Measurements from ENCODE around the gene LRBA.

The LRBA gene

GRCh38 chr4:150888217-150888616 lies 126.9 kb downstream of the LRBA start:
- Histone ChIP-seq H3K9ac (ENCODE audit: low read length) (no peak overlapping the region), H3K36me3 (ENCODE audit: insufficient read depth, low read length) (peaks cover 16% of the 10 kb centered on the region; the same call in 1 of the 2 replicates), H3K4me2 (ENCODE audit: low read length) (no peak overlapping the region), H3K4me3 (ENCODE audit: low read depth, low read length, poor library complexity, severe bottlenecking) (no peak overlapping the region), H2AFZ (ENCODE audit: low read length) (no peak overlapping the region), H3K27me3 (ENCODE audit: insufficient read depth, low read length) (no peaks in the 10 kb centered on the region), H3K79me2 (ENCODE audit: insufficient read depth, low read length) (no peaks in the 10 kb centered on the region), H4K20me1 (ENCODE audit: insufficient read depth, low read length) (no peaks in the 10 kb centered on the region), H3K9me3 (ENCODE audit: low read length) (no peaks in the 10 kb centered on the region), H3K27ac (ENCODE audit: low read depth, low read length, poor library complexity, severe bottlenecking) (no peak overlapping the region), H3F3A (ENCODE audit: insufficient read depth, low read length) (no peaks in the 10 kb centered on the region), H3K9me2 (ENCODE audit: low read depth, low read length) (no peaks in the 10 kb centered on the region), H3K4me1 (ENCODE audit: insufficient read depth, low read length, severe bottlenecking) (peaks cover 6% of the 10 kb centered on the region)
- TF ChIP-seq EZH2 (IDR thresholded peaks at IDR 0.05; ENCODE audit: borderline replicate concordance, low read length) (no peak), CTCF (IDR thresholded peaks at IDR 0.05; ENCODE audit: low read length) (no peak)

- Histone ChIP-seq H3K4me1 (ENCODE audit: insufficient read depth, low read length, severe bottlenecking) (peaks cover 6% of the 10 kb centered on the region), H3K4me2 (ENCODE audit: low read length) (no peak overlapping the region), H4K20me1 (ENCODE audit: insufficient read depth, low read length) (no peaks in the 10 kb centered on the region), H2AFZ (ENCODE audit: low read length) (no peak overlapping the region), H3K9ac (ENCODE audit: low read length) (no peak overlapping the region), H3K27me3 (ENCODE audit: insufficient read depth, low read length) (no peaks in the 10 kb centered on the region), H3K36me3 (ENCODE audit: insufficient read depth, low read length) (peaks cover 9% of the 10 kb centered on the region; the same call in 1 of the 2 replicates), H3K9me3 (ENCODE audit: low read length) (no peaks in the 10 kb centered on the region), H3F3A (ENCODE audit: insufficient read depth, low read length) (no peaks in the 10 kb centered on the region), H3K79me2 (ENCODE audit: insufficient read depth, low read length) (no peaks in the 10 kb centered on the region), H3K4me3 (ENCODE audit: low read depth, low read length, poor library complexity, severe bottlenecking) (no peak overlapping the region), H3K27ac (ENCODE audit: low read depth, low read length, poor library complexity, severe bottlenecking) (no peak overlapping the region), H3K9me2 (ENCODE audit: low read depth, low read length) (no peaks in the 10 kb centered on the region)
- TF ChIP-seq EZH2 (IDR thresholded peaks at IDR 0.05; ENCODE audit: borderline replicate concordance, low read length) (no peak), CTCF (IDR thresholded peaks at IDR 0.05; ENCODE audit: low read length) (no peak)
Measured at GRCh38 chr4:150886597-150886996, 128.5 kb downstream of the LRBA start.

DNA sequence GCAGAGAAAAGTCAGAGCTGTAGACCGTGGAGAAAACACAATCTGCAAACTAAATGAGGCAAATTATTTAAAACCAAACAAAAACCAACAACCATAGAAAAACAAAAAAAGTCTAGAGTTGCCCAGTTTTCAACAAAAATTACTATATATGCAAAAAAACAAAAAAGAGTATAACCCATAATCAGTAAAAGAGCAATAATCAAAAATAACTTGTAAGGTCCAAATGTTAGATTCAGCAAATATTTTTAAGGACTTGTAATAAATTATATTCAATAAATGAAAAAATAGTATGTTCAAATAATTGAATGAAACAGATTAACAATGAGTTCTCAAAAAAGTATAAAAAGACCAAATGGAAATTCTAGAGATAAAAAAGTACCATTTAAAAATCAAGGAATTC lies 130.5 kb downstream of the LRBA start:
- TF ChIP-seq CTCF (IDR thresholded peaks at IDR 0.05; ENCODE audit: low read length) = no peak
- no peak for TF ChIP-seq EZH2 (IDR thresholded peaks at IDR 0.05; ENCODE audit: borderline replicate concordance, low read length)

More for the DNA sequence above, 130.5 kb downstream of the LRBA start:
- Histone ChIP-seq H3K79me2 (ENCODE audit: insufficient read depth, low read length) (no peaks in the 10 kb centered on the region), H3K9me2 (ENCODE audit: low read depth, low read length) (no peaks in the 10 kb centered on the region), H3F3A (ENCODE audit: insufficient read depth, low read length) (no peaks in the 10 kb centered on the region), H4K20me1 (ENCODE audit: insufficient read depth, low read length) (no peaks in the 10 kb centered on the region), H3K4me3 (ENCODE audit: low read depth, low read length, poor library complexity, severe bottlenecking) (no peak overlapping the region), H3K36me3 (ENCODE audit: insufficient read depth, low read length) (peaks cover 17% of the 10 kb centered on the region), H2AFZ (ENCODE audit: low read length) (no peak overlapping the region), H3K4me1 (ENCODE audit: insufficient read depth, low read length, severe bottlenecking) (peaks cover 6% of the 10 kb centered on the region), H3K27ac (ENCODE audit: low read depth, low read length, poor library complexity, severe bottlenecking) (no peak overlapping the region), H3K9ac (ENCODE audit: low read length) (no peak overlapping the region), H3K9me3 (ENCODE audit: low read length) (peaks cover 2% of the 10 kb centered on the region; the same call in 1 of the 2 replicates), H3K27me3 (ENCODE audit: insufficient read depth, low read length) (no peaks in the 10 kb centered on the region), H3K4me2 (ENCODE audit: low read length) (no peak overlapping the region)

All from OCI-LY1 (cell line).